BLaER1 treated with 17β-estradiol and CSF1 and Interleukin-3, amounts not matched to agents 10 nM and 100 nM (cell line): ENCODE measurements around the gene C1QTNF1.

Experiments
- H3K27ac ChIP-seq, 11 experiments: shearing (Covaris generic); formaldehyde crosslinking; 2 replicates each; pipeline ENCODE4 v1.8.1; 2022
- H3K27me3 ChIP-seq, 11 experiments: shearing (Covaris generic); formaldehyde crosslinking; 2 replicates each; pipeline ENCODE4 v1.8.1; 2022
- H3K36me3 ChIP-seq, 11 experiments: shearing (Covaris generic); formaldehyde crosslinking; 2 replicates each; pipeline ENCODE4 v1.8.1; 2022
- H3K4me1 ChIP-seq, 10 experiments: shearing (Covaris generic); formaldehyde crosslinking; 2 replicates each; pipeline ENCODE4 v1.8.1; 2022
- H3K4me2 ChIP-seq, 11 experiments: shearing (Covaris generic); formaldehyde crosslinking; 2 replicates each; pipeline ENCODE4 v1.8.1; 2022
- H3K4me3 ChIP-seq, 10 experiments: shearing (Covaris generic); formaldehyde crosslinking; 2 replicates each; pipeline ENCODE4 v1.8.1; 2022
- H3K9ac ChIP-seq, 11 experiments: shearing (Covaris generic); formaldehyde crosslinking; 2 replicates each; pipeline ENCODE4 v1.8.1; 2022
- H3K9me3 ChIP-seq, 11 experiments: shearing (Covaris generic); formaldehyde crosslinking; replicated peaks in 1 of 11; 2 replicates each; pipeline ENCODE4 v1.8.1; 2022
- H4K20me1 ChIP-seq, 11 experiments: shearing (Covaris generic); formaldehyde crosslinking; 2 replicates each; pipeline ENCODE4 v1.8.1; 2022
- Cebpa-rat ChIP-seq, 11 experiments: shearing (Covaris generic); IDR thresholded peaks; 2 replicates each; pipeline ENCODE4 v1.8.1; 2022

C1QTNF1 gene

DNA sequence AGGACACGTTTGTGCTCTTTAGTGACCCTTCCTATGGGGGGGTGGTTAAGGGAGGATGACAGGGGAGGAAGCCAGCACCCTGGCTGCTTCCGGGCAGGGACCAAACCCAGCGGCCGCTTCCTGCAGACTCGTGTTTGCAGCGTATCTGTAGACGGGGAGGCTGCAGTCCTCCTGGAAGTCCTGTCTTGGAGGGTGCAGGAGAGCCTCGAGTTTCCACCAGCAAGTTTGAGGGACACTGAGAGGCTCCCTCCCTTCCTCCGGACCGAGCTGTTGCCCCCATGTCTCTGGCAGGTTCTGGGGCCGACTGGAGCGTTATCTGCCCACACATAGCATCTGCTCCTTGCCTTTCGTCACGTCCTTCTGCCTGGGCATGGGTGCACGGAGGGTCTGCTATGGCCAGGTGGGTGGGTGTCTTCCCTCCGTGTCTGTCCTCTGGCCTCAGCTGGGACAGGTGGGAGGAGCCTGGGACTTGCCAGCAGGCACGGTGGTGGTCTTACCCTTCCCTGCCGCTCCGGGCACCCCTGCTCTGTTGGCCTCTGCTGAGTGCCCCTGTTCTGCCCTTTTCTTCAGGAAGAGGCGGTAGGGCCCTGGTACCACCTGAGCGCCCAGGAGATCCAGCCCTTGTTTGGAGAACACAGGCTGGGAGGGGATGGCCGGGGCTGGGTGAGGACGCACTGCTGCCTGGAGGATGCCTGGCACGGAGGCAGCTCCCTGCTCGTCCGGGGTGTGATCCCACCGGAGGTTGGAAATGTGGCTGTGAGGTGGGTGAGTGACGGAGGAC is 59.4 kb downstream of the C1QTNF1 start:
- Histone ChIP-seq H3K4me3 (no peak overlapping the region), H4K20me1 (peaks cover 28 to 91% (median 51%) of the 10 kb centered on the region in 11 experiments; a peak in 21 of 22 replicates), H3K4me2 (no peak overlapping the region), H3K27me3 (no peaks in the 10 kb centered on the region), H3K27ac (no peak overlapping the region), H3K36me3 (peaks cover 50 to 87% (median 77%) of the 10 kb centered on the region in 11 experiments), H3K9me3 (no peaks in the 10 kb centered on the region), H3K9ac (no peak overlapping the region), H3K4me1 (peaks cover 0 to 25% (median 17%) of the 10 kb centered on the region in 10 experiments; a peak in 14 of 20 replicates)
- TF ChIP-seq Cebpa-rat (IDR thresholded peaks at IDR 0.05): no peak

DNA sequence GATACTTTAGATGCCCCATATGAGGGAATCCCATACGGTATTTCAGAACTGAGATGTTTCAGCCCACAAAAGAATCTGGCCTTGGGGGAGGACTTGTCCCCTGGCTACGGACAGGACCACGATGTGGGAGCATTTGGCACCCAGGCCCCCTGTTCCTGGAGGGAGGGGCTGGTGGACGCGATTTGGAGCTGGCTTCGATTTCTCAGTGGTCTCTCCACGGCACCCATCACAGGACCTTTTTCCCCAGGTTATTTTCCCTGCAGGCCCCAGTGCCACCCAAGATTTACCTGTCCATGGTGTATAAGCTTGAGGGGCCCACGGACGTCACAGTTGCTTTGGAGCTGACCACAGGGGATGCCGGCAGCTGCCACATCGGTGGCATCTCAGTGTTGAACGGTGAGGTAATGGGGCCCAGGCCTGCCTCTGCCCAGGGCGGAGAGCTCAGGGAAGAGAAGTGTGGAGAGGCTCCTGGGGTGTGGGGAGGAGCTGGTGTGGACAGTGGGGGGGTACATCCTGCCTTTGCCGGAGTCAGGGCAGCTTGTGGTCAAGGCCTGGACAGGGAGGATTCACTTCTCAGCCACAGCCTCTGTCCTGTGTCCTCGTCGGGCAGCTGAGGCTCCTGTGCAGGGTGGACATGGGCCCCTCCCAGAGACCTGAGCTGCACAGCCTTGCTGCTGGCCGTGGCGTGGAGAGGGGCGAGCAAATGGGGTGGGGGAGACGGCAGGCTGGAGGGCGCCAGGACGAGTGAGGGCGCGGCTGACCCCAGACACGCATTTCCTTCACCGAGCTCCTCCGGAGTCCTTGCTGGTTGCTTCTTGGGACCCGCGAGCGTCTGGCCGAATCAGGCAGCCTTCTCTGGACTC is 60.6 kb downstream of the C1QTNF1 start:
- no peak for TF ChIP-seq Cebpa-rat (IDR thresholded peaks at IDR 0.05)
- Histone ChIP-seq H3K4me1 (peaks cover 0 to 25% (median 17%) of the 10 kb centered on the region in 10 experiments; a peak in 14 of 20 replicates), H3K4me3 (no peak overlapping the region), H3K9me3 (no peaks in the 10 kb centered on the region), H4K20me1 (peaks cover 36 to 91% (median 62%) of the 10 kb centered on the region in 11 experiments; a peak in 21 of 22 replicates), H3K36me3 (peaks cover 39 to 76% (median 66%) of the 10 kb centered on the region in 11 experiments), H3K27me3 (no peaks in the 10 kb centered on the region), H3K27ac (no peak overlapping the region), H3K9ac (no peak overlapping the region), H3K4me2 (no peak overlapping the region)

DNA sequence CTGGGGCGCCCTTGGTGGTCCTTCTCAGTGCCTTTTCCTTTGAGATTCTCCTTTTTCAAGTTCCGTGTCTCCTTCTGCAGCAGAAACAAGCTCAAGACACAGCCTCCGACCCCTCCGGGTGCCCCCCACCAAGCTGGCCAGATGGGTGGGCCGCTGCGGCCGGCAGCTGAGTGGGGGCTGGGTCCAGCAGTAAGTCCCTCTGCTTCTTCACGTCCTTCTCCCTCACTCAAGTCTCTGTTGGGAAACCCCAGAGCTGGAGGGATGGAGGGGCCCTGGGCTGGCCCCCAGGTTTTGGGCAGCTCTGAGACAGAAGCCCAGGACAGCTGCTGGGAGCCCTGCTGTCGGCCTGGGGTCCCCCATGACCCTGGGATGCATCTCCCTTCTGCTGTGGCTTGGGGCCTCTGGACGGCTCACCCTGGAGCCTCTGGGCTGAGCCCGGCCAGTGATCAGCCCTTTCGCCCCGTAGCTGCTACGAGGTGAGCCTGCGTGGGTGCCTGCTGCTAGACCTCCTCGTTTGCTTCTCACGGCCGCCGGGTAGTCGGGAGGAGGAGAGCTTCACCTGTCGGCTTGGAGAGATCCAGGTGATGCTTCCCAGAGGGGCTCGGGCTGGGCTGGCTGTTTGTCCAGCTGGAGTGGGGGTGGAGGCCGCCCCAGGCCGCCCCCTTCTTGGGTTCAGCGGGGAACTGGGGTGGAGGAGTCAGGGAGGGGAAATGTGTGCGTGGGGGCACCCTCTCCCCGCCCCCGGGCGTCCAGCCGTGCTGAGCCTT is 61.4 kb downstream of the C1QTNF1 start:
- Histone ChIP-seq H3K27ac (no peak overlapping the region), H3K27me3 (no peaks in the 10 kb centered on the region)

DNA sequence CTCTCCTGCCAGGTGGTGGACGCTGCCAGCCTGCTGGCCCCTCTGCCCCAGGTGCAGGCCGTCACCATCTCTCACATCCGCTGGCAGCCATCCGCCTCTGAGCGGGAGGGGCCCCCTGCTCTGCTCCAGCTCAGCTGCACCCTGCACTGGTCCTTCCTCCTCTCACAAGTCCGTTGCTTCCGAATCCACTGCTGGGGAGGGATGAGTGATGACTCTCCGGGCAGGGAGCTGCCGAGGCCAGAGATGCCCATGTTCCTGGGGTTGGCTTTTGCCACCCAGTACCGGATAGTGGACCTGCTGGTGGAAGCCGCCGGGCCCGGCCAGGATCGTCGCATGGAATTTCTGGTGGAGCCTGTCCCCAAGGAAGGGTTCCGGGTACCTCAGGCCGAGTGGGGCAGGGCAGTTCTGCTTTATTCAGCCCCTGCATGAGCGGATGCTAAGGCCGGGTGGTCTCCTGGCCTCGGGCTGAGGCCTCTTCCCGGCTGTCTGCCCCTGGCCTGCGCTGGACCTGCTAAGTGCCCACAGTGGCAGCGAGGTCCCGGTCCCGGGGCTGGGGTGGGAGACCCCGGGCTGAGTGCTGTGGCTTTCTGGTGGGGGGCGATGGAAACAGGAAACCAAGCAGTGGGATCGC is 62.1 kb downstream of the C1QTNF1 start:
- no peak for TF ChIP-seq Cebpa-rat (IDR thresholded peaks at IDR 0.05)
- H3K27ac ChIP-seq: no peak overlapping the region
- H3K4me1 ChIP-seq: peaks cover 0 to 24% (median 17%) of the 10 kb centered on the region in 10 experiments; a peak in 13 of 20 replicates
- peaks cover 28 to 62% (median 53%) of the 10 kb centered on the region in 11 experiments for H3K36me3 ChIP-seq
- H3K9ac ChIP-seq: no peak overlapping the region
- H3K4me2 ChIP-seq: no peak overlapping the region
- H4K20me1 ChIP-seq: peaks cover 36 to 93% (median 60%) of the 10 kb centered on the region in 11 experiments; a peak in 21 of 22 replicates
- no peaks in the 10 kb centered on the region for H3K9me3 ChIP-seq
- H3K4me3 ChIP-seq: no peak overlapping the region
- H3K27me3 ChIP-seq: no peaks in the 10 kb centered on the region

More for the DNA sequence above, 61.4 kb downstream of the C1QTNF1 start:
- H3K36me3 ChIP-seq: peaks cover 32 to 68% (median 57%) of the 10 kb centered on the region in 11 experiments
- no peak overlapping the region for H3K4me2 ChIP-seq
- H3K9me3 ChIP-seq: no peaks in the 10 kb centered on the region
- H3K4me1 ChIP-seq: peaks cover 0 to 23% (median 17%) of the 10 kb centered on the region in 10 experiments; a peak in 14 of 20 replicates
- peaks cover 36 to 91% (median 58%) of the 10 kb centered on the region in 11 experiments; a peak in 21 of 22 replicates for H4K20me1 ChIP-seq
- no peak for TF ChIP-seq Cebpa-rat (IDR thresholded peaks at IDR 0.05)
- no peak overlapping the region for H3K9ac ChIP-seq
- no peak overlapping the region for H3K4me3 ChIP-seq

DNA sequence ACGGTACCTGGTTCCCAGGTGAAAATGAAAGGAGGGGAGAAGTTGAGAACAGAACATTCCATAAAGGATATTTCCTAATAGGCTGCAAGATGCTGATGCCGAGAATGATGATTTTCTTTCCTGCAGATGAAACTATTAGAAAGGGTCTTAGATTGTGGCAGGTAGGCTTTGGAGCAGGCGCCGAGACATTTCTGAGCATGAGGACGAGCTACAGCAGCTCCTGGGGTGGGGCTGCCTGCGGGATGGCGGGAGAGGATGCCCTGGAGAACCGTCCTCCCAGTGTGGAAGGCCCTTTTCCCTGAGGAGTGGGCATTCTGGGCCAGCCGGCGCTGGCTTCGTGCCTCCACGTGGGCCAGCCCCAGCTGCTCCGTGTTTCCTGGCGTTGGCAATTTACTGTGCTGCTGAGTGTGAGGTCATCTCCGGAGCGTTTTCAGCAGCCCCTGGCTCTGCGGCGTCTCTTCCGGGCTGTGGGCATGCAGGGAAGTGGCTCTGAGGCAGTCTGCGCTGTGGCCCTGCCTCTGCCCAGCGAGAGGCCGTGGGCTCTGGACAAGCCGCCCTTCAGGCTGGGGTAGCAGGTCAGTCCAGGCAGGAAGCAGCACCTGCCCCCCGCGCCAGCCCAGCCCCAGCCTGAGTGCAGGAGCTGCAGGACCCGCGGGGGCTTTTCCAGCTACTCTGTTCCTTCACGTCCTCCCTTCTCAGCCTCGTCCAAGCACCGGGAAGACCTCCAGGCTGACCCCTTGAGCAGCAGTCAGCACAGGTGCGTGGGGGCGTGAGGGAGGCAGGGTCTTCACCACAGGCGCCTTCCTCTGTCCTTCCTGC is 62.8 kb downstream of the C1QTNF1 start:
- Histone ChIP-seq H4K20me1 (peaks cover 36 to 99% (median 60%) of the 10 kb centered on the region in 11 experiments; a peak in 21 of 22 replicates), H3K36me3 (peaks cover 28 to 58% (median 52%) of the 10 kb centered on the region in 11 experiments)

DNA sequence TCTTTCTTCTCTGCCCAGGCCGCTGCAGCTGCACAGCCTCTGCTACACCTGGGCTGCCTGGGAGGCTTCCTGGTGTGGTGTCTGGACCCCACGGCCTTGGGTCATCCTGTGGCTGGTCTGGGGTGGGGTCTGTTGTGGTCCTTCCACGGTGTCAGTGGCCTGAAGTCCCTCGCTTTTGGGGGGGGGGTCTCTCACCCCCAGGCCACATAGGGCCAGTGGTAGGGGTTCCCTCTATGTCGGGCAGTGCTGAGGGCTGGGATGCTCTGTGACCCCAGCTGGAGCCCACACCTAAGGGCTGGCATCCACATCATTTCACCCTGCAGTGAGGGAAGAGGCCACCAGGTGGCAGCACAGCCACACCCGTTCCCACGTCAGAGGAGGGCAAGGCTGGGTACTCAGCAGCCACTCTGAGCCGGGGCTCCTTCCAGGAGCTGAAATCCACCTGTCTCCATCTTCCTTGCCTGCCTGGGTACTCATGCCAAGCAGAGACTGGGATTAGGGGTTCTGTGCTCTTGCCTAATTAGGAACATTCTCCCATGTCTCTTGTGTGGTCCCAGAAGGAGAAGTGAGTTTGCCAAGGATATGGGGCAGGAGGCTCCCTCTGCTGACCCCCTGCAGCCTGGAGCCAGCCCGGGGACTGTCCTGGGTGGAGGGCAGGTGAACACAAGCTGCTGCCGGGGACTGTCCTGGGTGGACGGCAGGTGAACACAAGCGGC is 63.6 kb downstream of the C1QTNF1 start:
- peaks cover 35 to 99% (median 52%) of the 10 kb centered on the region in 11 experiments; a peak in 20 of 22 replicates for H4K20me1 ChIP-seq
- peaks cover 0 to 4% (median 2%) of the 10 kb centered on the region in 11 experiments; a peak in 8 of 22 replicates for H3K27me3 ChIP-seq
- no peak overlapping the region for H3K27ac ChIP-seq
- H3K4me1 ChIP-seq: peaks cover 0 to 26% (median 19%) of the 10 kb centered on the region in 10 experiments; a peak in 16 of 20 replicates
- H3K4me3 ChIP-seq: no peak overlapping the region
- H3K9ac ChIP-seq: no peak overlapping the region
- H3K36me3 ChIP-seq: peaks cover 21 to 50% (median 46%) of the 10 kb centered on the region in 11 experiments
- TF ChIP-seq Cebpa-rat (IDR thresholded peaks at IDR 0.05): no peak
- H3K4me2 ChIP-seq: no peak overlapping the region
- H3K9me3 ChIP-seq: no peaks in the 10 kb centered on the region

More for the DNA sequence above, 62.8 kb downstream of the C1QTNF1 start:
- Histone ChIP-seq H3K4me2 (no peak overlapping the region), H3K9ac (no peak overlapping the region), H3K9me3 (no peaks in the 10 kb centered on the region), H3K27me3 (no peaks in the 10 kb centered on the region), H3K4me1 (peaks cover 0 to 26% (median 19%) of the 10 kb centered on the region in 10 experiments; a peak in 15 of 20 replicates), H3K4me3 (no peak overlapping the region), H3K27ac (no peak overlapping the region)
- TF ChIP-seq Cebpa-rat (IDR thresholded peaks at IDR 0.05): no peak
